ENCODE results near the gene VSTM4.

DNA sequence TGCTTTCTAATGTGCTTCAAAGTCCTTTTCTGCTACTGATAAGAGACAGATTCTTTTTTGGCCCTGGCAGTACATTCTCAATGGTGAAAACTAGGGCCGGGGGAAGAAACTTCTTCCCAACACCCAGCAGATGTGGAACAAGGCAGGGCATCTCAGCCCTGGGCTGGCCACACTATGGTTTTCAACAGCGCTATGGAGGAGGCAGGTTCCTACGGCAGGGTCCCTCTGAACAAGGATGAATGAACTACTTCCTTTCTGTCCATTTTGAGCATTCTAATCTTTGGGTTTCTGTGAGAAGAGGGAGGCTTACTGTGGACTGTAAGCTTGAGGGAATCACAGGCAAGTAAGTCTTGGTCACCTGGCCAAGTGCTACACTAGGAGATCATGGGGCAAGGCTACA is 78.7 kb downstream of the VSTM4 start:
- TF ChIP-seq CTCF (conservative IDR thresholded peaks at IDR 0.05; ENCODE audit: low read length) (no peak), EZH2phosphoT487 (IDR thresholded peaks at IDR 0.05; ENCODE audit: borderline replicate concordance) (no peak)

Measured in Loucy (cell line).